GM18867 (cell line): ENCODE measurements around the gene DNAH17.
"Not testable (repeated sequence)": the region's sequence is repeated elsewhere in the genome, so short reads cannot be mapped to it uniquely, and the experiment has no call there.

ENCODE experiments used
- ATAC-seq: cut with Tn5 transposase; IDR thresholded peaks from one replicate; pipeline ENCODE4 v1.9.1; 2021; ENCODE audit warnings: mild to moderate bottlenecking, moderate library complexity; ENCODE audit not compliant: unreplicated experiment

DNAH17 gene

DNA sequence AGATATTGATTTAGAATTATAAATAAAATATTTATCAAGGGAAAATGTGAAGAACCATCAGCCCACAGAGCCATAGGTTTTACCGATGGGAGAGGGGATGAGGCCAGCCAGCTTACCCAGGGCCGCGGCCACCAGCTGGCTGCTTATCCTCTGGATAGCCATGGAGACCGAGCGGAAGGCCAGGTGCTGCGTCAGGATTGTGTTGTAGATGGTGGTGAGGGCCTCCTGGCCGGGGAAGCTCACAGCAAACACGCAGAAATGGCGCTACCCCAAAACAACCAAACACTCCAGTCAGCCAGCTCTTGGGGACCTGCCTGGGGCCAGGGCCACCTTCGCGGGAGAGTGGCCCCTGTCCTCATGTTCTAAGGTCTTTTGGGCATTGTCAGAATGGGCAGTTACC is 97.8 kb downstream of the DNAH17 start:
- ATAC-seq = no peak

DNA sequence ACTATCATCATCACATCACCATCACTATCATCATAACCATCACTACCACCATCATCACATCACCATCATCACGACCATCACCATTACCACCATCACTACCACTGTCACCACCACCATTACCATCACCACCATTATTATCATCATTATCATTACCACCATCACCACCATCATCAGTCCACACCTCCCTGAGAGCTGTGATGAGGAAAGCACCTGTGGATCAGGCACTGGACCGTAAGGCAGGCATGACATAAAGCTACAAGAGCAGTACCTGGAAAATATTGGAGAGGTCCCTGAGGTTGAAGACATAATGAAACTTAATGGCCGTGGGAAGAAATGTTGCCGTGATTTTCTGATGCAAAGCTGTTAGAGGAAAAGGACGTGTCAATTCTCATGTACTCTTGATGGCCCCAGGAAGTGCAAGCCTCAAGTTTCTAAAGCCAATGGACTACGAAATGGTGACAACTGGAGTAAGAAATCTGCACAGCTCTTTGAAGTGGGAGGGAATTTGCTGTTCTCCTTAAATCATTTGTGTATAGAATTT is 98.4 kb downstream of the DNAH17 start:
- ATAC-seq = no peak

DNA sequence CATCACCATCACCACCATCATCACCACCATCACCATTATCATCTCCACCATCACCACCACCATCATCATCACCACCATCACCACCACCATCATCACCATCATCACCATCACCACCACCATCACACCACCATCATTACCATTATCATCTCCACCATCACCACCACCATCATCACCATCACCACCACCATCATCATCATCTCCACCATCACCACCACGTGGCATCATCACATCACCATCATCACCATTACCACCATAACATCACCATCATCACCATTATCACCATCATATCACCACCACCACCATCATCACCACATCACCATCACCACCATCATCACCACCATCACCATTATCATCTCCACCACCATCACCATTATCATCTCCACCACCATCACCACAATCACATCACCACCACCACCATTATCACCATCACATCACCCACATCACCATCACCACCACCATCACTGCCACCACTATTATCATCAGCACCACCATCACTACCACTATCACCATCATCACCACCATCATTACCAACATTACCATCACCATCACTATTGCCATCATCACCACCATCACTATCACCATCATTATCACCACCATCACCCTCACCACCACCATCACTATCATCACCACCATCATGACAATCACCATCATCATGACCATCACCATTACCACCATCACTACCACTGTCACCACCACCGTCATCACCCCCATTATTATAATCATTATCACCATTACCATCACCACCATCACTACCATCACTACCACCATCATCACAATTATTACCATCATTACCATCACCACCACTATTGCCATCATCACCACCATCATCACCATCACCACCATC is 99.1 kb downstream of the DNAH17 start:
- ATAC-seq = no peak

DNA sequence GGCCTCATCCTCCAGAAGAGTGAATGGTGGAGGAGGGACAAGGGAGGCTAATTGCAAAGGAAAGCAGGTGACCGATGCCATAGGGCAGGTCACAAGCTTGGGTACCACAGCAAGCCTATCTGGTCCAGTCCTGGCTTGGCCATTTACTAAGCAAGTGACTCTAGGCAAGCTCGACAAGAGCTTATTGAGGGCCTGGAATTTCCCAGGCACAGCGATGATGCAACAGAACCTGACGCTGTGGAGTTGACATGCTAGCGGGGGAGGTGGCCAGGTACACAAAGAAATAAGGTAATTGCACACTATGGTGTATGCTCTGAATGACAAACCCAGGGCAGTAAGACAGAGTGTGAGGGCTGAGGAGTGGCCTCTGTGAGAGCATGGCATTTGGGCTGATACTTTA is 100.2 kb downstream of the DNAH17 start:
- ATAC-seq = no peak

DNA sequence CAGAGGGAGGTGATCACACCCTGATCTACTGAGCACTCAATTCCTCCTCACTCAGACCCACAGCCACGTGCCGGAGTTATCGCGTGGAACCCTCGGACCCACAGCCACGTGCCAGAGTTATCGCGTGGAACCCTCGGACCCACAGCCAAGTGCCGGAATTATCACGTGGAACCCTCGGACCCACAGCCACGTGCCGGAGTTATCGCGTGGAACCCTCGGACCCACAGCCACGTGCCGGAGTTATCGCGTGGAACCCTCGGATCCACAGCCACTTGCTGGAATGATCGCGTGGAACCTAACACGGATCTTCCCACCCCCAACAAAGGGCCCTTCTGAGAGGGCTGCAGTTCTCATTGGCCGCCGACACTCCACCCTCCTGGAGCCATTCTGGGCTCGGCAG is 101.0 kb downstream of the DNAH17 start:
- ATAC-seq = no peak

DNA sequence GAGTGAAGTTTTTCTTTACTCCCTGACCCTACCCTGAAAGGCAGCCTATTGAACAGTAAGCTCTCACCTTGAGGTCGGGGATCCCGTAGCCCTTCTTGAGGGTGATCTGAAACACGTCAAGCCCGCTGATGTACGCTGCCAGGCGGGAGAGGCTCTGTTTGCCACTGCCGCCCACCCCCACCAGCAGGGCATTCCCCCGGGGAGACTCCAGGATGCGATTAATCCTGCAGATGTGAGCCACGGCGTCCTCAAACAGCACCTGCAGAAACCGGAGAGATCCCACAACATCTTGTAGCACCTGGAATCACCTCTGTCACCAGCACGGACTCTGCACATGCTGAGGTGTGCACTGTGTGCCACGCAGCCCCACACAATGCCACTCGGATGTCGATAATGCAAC is 102.0 kb downstream of the DNAH17 start:
- ATAC-seq = no peak

DNA sequence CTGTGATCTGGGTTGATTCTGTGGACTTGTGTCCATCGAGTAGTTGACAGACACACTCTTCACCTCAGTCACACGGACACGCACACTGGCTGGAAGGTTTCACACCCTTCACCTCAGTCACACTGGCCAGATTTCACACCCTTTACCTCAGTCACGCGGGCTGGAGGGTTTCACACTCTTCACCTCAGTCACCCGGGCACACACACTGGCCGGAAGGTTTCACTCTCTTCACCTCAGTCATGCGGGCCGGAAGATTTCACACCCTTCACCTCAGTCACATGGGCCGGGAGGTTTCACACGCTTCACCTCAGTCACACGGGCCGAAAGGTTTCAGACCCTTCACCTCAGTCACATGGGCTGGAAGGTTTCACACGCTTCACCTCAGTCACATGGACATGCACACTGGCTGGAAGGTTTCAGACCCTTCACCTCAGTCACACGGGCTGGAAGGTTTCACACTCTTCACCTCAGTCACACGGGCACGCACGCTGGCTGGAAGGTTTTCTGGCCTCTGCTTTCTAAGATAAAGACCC is 102.5 kb downstream of the DNAH17 start:
- peak; percentile 83 for ATAC-seq

DNA sequence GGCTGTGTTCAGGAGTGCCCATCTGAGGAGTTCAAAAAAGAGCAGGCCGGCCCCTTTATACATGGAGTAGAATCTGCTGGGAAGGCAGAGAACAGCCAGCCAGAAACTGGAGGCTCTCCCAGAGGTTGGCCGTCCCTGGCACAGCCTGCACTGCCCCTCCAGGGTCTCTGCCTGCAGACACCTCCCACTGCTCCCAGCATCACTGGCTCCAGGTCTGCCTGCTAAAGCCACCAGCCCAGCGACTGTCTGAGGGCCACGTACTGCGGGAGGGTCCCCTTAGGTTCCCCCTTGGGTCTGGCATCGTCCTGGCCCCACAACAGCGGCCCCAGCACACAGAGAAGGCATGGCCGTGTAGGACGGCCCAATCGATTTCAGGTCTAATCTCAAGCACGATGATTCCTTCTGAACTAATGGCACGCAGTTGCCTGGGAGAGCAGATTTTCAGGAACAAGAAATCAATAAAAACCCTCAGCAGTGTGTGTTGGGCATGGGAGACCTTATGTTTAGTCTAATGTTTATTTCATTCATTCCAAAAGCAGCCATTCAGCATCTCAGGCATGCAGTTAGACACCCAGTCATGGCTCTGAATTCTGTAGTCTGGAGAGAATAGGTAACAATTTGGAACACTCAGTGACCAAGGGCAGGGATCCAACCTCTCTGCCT is 103.1 kb downstream of the DNAH17 start:
- no peak for ATAC-seq

DNA sequence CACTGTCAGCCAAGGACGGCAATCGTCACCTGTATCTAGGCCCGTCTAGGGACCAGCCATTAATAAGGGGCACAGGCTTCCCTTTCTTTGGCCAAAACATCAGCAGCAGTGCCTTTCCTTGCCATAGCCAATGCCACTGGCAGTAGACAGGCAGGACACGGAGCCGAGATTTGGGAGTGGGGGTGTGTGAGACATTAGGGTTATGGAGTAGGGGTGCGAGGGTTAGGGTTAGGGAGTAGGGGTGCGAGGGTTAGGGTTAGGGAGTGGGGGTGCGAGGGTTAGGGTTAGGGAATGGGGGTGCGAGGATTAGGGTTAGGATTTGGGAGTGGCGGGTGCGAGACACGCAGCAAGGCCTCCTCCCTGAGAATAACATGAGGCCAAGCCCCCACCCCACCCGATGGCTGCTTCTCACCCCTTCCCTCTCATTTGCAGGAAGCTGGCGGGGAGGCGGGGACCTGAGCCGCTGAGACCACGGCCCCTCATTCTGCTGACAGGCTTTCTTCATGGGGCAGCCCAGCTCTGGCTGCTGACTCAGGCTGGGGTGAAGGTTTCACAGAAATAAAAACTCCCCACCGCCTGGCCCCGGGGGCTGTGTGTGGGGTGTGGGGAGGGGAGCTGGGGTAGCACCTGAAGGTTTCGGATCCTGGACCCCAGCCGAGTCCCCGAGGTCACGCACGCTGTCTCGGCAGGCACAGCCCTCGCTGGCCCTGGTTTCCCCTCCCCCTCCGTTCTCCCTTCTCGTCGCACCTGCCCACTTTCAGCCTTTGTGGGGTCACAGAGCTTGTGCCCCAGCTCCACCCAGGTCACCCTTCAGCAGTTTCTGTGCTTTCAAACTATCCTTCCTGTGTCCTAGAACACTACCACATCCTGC is 104.9 kb downstream of the DNAH17 start:
- peak; percentile 31 for ATAC-seq

DNA sequence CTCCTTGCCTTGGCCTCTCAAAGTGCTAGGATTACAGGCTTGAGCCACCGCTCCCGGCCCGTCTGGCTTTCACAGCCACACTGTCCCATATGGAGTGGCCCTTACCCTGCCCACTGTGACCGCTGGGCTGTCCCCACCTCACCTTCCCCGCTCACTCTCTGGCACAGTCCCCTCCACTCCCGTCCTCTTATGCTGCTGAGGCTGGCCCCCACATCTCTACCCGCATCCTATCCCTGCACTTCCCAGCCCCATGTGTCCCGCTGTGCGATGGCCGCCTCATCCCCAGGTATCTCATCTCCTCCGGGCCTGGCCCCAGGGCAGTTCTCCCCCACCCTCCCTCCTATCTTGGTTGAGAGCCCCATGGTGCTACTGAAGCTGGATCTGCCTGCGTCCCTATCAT is 105.6 kb downstream of the DNAH17 start:
- ATAC-seq = no peak

DNA sequence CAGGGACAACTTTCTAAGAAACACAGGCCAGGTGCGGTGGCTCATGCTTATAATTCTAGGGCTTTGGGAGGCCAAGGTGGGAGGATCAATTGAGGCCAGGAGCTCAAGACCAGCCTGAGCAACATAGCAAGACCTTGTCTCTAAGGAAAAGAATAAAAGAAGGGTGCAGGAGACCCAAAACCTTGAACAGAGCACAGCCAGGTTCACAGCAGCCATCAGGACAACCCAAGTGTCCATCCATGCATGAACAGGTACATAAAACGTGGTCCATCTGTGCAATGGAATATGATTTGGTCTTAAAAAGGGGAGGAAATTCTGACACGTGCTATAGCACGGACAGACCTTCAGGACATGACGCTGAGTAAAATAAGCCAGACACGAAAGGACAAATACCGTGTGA is 107.8 kb downstream of the DNAH17 start:
- ATAC-seq = no peak

DNA sequence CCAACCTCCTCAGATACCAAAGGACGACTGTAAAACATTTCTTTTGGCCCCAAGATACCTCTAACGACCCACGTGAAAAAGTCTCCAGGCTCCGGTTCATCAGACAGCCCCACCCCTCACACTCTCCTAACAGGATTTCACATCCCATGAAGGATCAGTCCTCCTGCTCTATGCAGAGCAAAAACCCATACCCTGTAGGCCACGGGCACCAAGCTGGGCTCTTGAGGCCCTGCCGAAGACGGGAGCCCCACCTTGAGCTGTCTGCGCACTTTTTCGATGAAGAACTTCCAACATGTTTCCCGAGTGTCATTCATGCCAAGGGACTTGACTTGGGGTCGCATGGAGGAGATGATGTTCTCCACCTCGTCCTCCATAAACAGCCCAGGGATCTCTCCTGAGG is 108.8 kb downstream of the DNAH17 start:
- ATAC-seq = no peak

DNA sequence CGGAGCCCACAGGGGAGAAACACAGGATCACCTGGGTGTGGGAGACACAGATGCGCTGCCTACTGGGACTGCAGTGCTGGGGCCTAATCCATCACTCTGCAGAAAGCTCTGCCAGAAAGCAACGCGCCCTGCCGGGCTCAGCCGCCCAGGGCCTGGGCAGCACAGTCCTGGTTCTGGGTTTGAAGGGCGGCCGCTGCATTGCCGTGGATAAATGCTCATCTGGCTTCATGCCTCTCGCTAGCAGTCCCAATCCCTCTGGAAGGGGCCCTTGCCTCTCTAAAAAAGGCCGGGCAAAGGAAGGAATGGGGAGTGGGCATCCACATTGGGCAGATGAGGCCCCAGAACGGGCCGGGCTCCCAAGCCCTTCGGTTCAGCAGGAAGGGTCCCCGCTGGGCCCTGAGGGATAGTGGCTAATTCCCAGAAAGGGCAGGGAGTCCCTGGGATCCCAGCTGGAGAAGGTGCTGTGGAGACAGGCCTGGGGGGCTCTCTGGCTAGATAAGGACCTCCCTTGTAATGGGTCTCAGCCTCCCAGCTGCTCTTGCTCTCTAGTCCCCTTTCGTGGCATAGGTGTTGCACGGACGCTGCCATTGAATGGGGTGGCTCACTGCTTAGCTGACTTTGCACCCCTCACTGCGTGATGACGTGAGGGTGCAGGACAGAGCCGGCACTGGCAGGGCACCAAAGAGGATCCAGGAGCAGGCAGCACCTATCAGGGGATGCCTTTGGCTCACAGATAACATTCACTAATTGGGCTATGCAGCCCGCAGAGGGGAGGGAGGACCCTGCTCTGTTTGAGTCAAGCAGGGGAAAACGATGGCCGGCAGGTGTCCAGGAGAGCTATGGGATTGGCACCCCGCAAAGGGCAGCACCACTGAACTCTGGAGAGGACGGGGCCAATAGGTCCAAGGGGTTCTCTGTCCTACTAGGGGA is 110.1 kb downstream of the DNAH17 start:
- no peak for ATAC-seq

DNA sequence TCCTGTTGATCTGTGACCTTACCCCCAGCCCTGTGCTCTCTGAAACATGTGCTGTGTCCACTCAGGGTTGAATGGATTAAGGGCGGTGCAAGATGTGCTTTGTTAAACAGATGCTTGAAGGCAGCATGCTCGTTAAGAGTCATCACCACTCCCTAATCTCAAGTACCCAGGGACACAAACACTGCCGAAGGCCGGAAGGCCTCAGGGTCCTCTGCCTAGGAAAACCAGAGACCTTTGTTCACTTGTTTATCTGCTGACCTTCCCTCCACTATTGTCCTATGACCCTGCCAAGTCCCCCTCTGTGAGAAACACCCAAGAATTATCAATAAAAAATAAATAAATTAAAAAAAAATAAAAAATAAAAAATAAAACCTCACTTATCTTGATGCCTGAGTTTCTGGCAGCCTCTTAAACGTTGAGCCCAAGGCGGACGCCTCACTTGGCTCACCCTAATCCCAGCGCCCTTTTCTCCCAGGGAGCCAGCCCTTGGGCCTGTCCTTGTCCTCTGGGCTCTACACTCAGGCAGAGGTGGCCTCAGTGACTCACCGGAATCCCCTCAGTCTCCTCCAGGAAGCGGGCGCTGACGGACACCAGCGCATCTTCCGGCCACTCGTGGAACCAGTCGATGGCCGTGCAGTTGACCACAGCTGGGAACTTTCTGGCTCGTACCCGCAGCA is 110.9 kb downstream of the DNAH17 start:
- not testable (repeated sequence) for ATAC-seq

DNA sequence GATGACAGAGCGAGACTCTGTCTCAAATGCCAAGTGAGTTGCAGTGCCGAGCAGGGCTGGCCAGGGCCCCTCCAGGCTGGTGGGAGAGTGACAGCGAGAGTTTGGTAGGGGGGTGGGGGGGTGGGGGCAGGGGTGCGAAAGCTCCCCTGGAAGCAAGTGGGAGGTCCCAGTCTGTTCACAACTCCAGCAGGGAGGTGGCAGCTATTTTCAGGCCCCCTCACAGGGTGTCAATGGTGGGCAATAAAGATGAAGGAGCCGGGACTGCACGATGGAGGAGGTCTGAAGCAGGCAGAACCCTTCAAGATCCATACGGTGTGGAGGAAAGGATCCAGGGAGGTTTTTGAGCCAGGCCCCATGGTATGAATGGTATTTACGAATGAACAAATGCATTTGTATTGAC is 115.0 kb downstream of the DNAH17 start:
- no peak for ATAC-seq

DNA sequence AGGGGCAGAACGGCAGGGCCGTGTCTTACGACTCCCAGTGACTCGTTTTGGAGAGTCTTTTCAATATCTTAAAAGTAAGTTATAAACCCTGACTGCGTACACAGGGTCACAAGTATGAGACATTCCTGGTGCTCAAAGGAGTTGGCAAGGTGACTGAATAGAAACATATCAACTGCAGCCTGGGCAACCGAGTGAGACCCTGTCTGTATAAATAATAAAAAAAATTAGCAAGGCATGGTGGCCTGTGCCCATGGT is 115.5 kb downstream of the DNAH17 start:
- ATAC-seq = no peak

DNA sequence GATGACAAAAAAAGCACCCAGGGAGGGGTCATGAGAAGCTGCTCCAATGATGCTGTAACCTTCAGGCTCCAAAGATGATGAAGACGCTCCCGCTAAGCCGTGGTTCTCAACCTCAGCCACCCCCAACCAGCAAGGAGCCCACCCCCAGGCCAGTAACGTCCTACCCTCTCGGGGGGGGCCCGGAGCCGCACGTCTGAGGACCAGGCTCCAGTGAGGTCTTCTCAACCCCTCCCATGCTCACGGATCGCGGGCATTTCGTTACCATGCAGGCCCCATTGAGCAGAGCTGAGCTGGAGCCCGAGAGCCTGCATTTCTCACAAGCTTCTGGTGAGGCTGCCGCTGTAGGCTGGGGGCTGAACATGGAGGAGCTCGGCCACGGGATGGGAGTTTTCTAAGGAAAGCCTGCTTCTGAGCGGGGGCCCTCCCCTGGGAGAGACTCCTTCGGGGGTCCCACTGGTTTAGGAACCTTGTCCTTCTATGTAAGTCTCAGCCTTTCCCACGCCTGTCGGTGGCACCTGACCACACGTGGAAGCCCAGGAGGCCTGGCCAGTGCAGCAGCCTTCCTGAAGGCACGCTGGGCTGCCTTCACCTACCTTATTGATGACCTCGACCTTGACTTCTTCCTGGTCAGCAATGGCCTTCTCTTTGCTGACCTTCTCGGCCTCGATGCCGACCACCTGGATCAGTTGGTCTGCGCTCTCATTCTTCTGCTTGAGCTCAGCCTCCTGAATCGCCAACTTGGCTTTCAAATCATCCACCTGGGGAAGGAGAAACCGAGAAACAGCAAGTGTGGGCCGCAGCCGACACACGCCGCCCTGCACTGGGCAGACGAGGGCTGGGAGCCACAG is 116.0 kb downstream of the DNAH17 start:
- ATAC-seq = no peak

DNA sequence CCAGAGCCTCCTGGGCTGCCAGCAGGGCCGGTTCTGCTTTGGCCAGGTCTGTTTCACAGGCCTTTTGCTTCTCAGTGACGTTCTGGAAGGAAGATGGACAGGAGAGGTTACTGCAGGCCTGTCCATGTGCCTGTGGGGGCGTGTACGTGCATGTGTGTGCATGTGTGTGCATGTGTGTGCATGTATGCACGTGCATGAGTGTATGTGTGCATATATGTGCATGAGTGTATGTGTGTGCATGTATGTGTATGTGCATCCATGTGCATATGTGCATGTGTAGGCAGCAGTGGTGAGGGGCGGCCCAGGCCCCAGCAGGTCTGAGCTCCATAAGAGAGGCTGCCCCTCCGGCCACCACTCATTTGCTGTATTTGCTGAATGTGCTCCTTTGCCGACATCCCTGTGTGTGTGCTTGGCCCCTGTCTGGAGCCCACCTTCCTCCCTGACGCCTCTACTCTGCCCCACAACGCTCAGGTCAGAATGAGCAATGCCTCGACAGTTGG is 117.0 kb downstream of the DNAH17 start:
- ATAC-seq = no peak

DNA sequence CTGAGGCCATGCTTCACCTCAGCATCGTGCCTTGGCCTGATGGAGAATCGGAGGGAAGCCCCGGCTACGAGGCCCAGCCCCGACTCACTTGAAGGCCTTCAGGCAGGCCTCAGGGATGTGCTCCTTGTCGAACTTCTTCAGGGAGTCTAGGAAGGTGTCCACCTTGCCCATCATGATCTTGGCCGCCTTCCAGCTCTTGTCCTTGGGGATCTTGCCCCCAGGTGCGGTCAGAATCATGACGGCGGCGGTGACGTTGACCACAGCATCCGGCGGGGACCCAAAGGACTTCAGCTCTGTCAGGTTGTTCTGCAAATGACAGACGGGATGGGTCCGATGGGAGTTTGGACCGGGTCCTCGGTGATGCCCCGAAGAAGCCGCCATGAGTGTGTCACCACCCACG is 117.5 kb downstream of the DNAH17 start:
- ATAC-seq = no peak
